ENCODE measurements around the gene HTRA3. TPM values are rescaled to one million over a fixed set of nuclear protein-coding genes. Genes with fewer than 3 reads are reported as not detected.

HTRA3 gene
- total and polyA plus RNA-seq, 2 donors = 1.5 to 2.1 TPM

- peak overlapping the region in 1 of 2 donors; percentile 47 for H3K27ac ChIP-seq (ENCODE audit: low read depth in 1 of 2, low read length in 1 of 2)
Observed at GRCh38 chr4:8238036-8238511, 31.5 kb upstream of the HTRA3 start.

GRCh38 chr4:8238515-8239053 lies 31.0 kb upstream of the HTRA3 start:
- H3K4me3 ChIP-seq (ENCODE audit: low read length in 2 of 2) = no peak overlapping the region
- no peak for DNase-seq (ENCODE audit: low read depth in 6 of 9, low spot score in 9 of 9)

More at GRCh38 chr4:8238036-8238511, 31.5 kb upstream of the HTRA3 start:
- peaks cover 47 to 88% of the 10 kb centered on the region in 2 donors for H3K4me1 ChIP-seq (ENCODE audit: control insufficient read depth in 2 of 2, insufficient read depth in 2 of 2, low read length in 2 of 2)
- WGBS = 82% methylated on average over 14 of the region's 14 CpGs
- peak in 4 of 9 donors; percentile 63 to 82 (median 70) for DNase-seq (ENCODE audit: low read depth in 6 of 9, low spot score in 9 of 9)
- no peaks in the 10 kb centered on the region for H3K27me3 ChIP-seq (ENCODE audit: control insufficient read depth in 2 of 2, insufficient read depth in 1 of 2, low read length in 1 of 2)
- H3K4me3 ChIP-seq (ENCODE audit: low read length in 2 of 2) = no peak overlapping the region
- peaks cover 94 to 98% of the 10 kb centered on the region in 2 donors for H3K36me3 ChIP-seq (ENCODE audit: control insufficient read depth in 2 of 2, insufficient read depth in 2 of 2, low read length in 1 of 2)
- H3K9me3 ChIP-seq (ENCODE audit: control insufficient read depth in 2 of 2, insufficient read depth in 1 of 2, low read length in 1 of 2) = peaks cover 6 to 14% of the 10 kb centered on the region in 2 donors

GRCh38 chr4:8239226-8239625 lies 30.3 kb upstream of the HTRA3 start:
- no peak overlapping the region for H3K27ac ChIP-seq (ENCODE audit: low read depth in 1 of 2, low read length in 1 of 2)
- peaks cover 88 to 89% of the 10 kb centered on the region in 2 donors for H3K36me3 ChIP-seq (ENCODE audit: control insufficient read depth in 2 of 2, insufficient read depth in 2 of 2, low read length in 1 of 2)
- DNase-seq (ENCODE audit: low read depth in 6 of 9, low spot score in 9 of 9) = no peak

More at GRCh38 chr4:8238515-8239053, 31.0 kb upstream of the HTRA3 start:
- peaks cover 45 to 85% of the 10 kb centered on the region in 2 donors for H3K4me1 ChIP-seq (ENCODE audit: control insufficient read depth in 2 of 2, insufficient read depth in 2 of 2, low read length in 2 of 2)
- no peaks in the 10 kb centered on the region for H3K27me3 ChIP-seq (ENCODE audit: control insufficient read depth in 2 of 2, insufficient read depth in 1 of 2, low read length in 1 of 2)
- peaks cover 90 to 93% of the 10 kb centered on the region in 2 donors for H3K36me3 ChIP-seq (ENCODE audit: control insufficient read depth in 2 of 2, insufficient read depth in 2 of 2, low read length in 1 of 2)
- peak overlapping the region; percentile 25 to 26 for H3K27ac ChIP-seq (ENCODE audit: low read depth in 1 of 2, low read length in 1 of 2)
- 91% methylated on average over 17 of the region's 17 CpGs for WGBS
- peaks cover 2 to 10% of the 10 kb centered on the region in 2 donors for H3K9me3 ChIP-seq (ENCODE audit: control insufficient read depth in 2 of 2, insufficient read depth in 1 of 2, low read length in 1 of 2)

GRCh38 chr4:8239661-8240060 lies 29.9 kb upstream of the HTRA3 start:
- WGBS = 96% methylated on average over 9 of the region's 9 CpGs
- Histone ChIP-seq H3K4me3 (ENCODE audit: low read length in 2 of 2) (no peak overlapping the region), H3K27me3 (ENCODE audit: control insufficient read depth in 2 of 2, insufficient read depth in 1 of 2, low read length in 1 of 2) (no peaks in the 10 kb centered on the region), H3K9me3 (ENCODE audit: control insufficient read depth in 2 of 2, insufficient read depth in 1 of 2, low read length in 1 of 2) (peaks cover 0 to 10% of the 10 kb centered on the region in 2 donors), H3K27ac (ENCODE audit: low read depth in 1 of 2, low read length in 1 of 2) (no peak overlapping the region), H3K4me1 (ENCODE audit: control insufficient read depth in 2 of 2, insufficient read depth in 2 of 2, low read length in 2 of 2) (peaks cover 42 to 81% of the 10 kb centered on the region in 2 donors), H3K36me3 (ENCODE audit: control insufficient read depth in 2 of 2, insufficient read depth in 2 of 2, low read length in 1 of 2) (peaks cover 86 to 87% of the 10 kb centered on the region in 2 donors)
- DNase-seq (ENCODE audit: low read depth in 6 of 9, low spot score in 9 of 9) = no peak

More at GRCh38 chr4:8239226-8239625, 30.3 kb upstream of the HTRA3 start:
- 96% methylated on average over 13 of the region's 13 CpGs for WGBS
- Histone ChIP-seq H3K4me3 (ENCODE audit: low read length in 2 of 2) (no peak overlapping the region), H3K27me3 (ENCODE audit: control insufficient read depth in 2 of 2, insufficient read depth in 1 of 2, low read length in 1 of 2) (no peaks in the 10 kb centered on the region), H3K4me1 (ENCODE audit: control insufficient read depth in 2 of 2, insufficient read depth in 2 of 2, low read length in 2 of 2) (peaks cover 45 to 85% of the 10 kb centered on the region in 2 donors), H3K9me3 (ENCODE audit: control insufficient read depth in 2 of 2, insufficient read depth in 1 of 2, low read length in 1 of 2) (peaks cover 0 to 10% of the 10 kb centered on the region in 2 donors)

GRCh38 chr4:8240211-8241041 lies 29.1 kb upstream of the HTRA3 start:
- peaks cover 78 to 79% of the 10 kb centered on the region in 2 donors for H3K36me3 ChIP-seq (ENCODE audit: control insufficient read depth in 2 of 2, insufficient read depth in 2 of 2, low read length in 1 of 2)
- 74% methylated on average over 26 of the region's 26 CpGs for WGBS

GRCh38 chr4:8241211-8241779 lies 28.3 kb upstream of the HTRA3 start:
- H3K27me3 ChIP-seq (ENCODE audit: control insufficient read depth in 2 of 2, insufficient read depth in 1 of 2, low read length in 1 of 2) = no peaks in the 10 kb centered on the region
- peak overlapping the region in 1 of 2 donors; percentile 63 for H3K27ac ChIP-seq (ENCODE audit: low read depth in 1 of 2, low read length in 1 of 2)
- H3K9me3 ChIP-seq (ENCODE audit: control insufficient read depth in 2 of 2, insufficient read depth in 1 of 2, low read length in 1 of 2) = no peaks in the 10 kb centered on the region
- no peak overlapping the region for H3K4me3 ChIP-seq (ENCODE audit: low read length in 2 of 2)
- peaks cover 28 to 64% of the 10 kb centered on the region in 2 donors for H3K4me1 ChIP-seq (ENCODE audit: control insufficient read depth in 2 of 2, insufficient read depth in 2 of 2, low read length in 2 of 2)
- no peak for DNase-seq (ENCODE audit: low read depth in 6 of 9, low spot score in 9 of 9)
- WGBS = 96% methylated on average over 14 of the region's 14 CpGs
- peaks cover 70 to 71% of the 10 kb centered on the region in 2 donors for H3K36me3 ChIP-seq (ENCODE audit: control insufficient read depth in 2 of 2, insufficient read depth in 2 of 2, low read length in 1 of 2)

More at GRCh38 chr4:8240211-8241041, 29.1 kb upstream of the HTRA3 start:
- peaks cover 0 to 2% of the 10 kb centered on the region in 2 donors for H3K9me3 ChIP-seq (ENCODE audit: control insufficient read depth in 2 of 2, insufficient read depth in 1 of 2, low read length in 1 of 2)
- peaks cover 37 to 73% of the 10 kb centered on the region in 2 donors for H3K4me1 ChIP-seq (ENCODE audit: control insufficient read depth in 2 of 2, insufficient read depth in 2 of 2, low read length in 2 of 2)
- H3K4me3 ChIP-seq (ENCODE audit: low read length in 2 of 2) = no peak overlapping the region
- H3K27ac ChIP-seq (ENCODE audit: low read depth in 1 of 2, low read length in 1 of 2) = peak overlapping the region; percentile 11 to 43
- DNase-seq (ENCODE audit: low read depth in 6 of 9, low spot score in 9 of 9) = peak in 1 of 9 donors; percentile 15
- H3K27me3 ChIP-seq (ENCODE audit: control insufficient read depth in 2 of 2, insufficient read depth in 1 of 2, low read length in 1 of 2) = no peaks in the 10 kb centered on the region

GRCh38 chr4:8241895-8242696 lies 27.5 kb upstream of the HTRA3 start:
- Histone ChIP-seq H3K9me3 (ENCODE audit: control insufficient read depth in 2 of 2, insufficient read depth in 1 of 2, low read length in 1 of 2) (no peaks in the 10 kb centered on the region), H3K27me3 (ENCODE audit: control insufficient read depth in 2 of 2, insufficient read depth in 1 of 2, low read length in 1 of 2) (no peaks in the 10 kb centered on the region), H3K36me3 (ENCODE audit: control insufficient read depth in 2 of 2, insufficient read depth in 2 of 2, low read length in 1 of 2) (peaks cover 62 to 63% of the 10 kb centered on the region in 2 donors), H3K4me1 (ENCODE audit: control insufficient read depth in 2 of 2, insufficient read depth in 2 of 2, low read length in 2 of 2) (peaks cover 20 to 56% of the 10 kb centered on the region in 2 donors), H3K27ac (ENCODE audit: low read depth in 1 of 2, low read length in 1 of 2) (peak overlapping the region in 1 of 2 donors; percentile 63), H3K4me3 (ENCODE audit: low read length in 2 of 2) (no peak overlapping the region)
- 48% methylated on average over 29 of the region's 29 CpGs for WGBS
- DNase-seq (ENCODE audit: low read depth in 6 of 9, low spot score in 9 of 9) = peak in 5 of 9 donors; percentile 70 to 90 (median 86)

GRCh38 chr4:8242782-8243560 lies 26.6 kb upstream of the HTRA3 start:
- H3K27ac ChIP-seq (ENCODE audit: low read depth in 1 of 2, low read length in 1 of 2) = peak overlapping the region in 1 of 2 donors; percentile 51
- no peak overlapping the region for H3K4me3 ChIP-seq (ENCODE audit: low read length in 2 of 2)
- peaks cover 53 to 54% of the 10 kb centered on the region in 2 donors for H3K36me3 ChIP-seq (ENCODE audit: control insufficient read depth in 2 of 2, insufficient read depth in 2 of 2, low read length in 1 of 2)
- H3K4me1 ChIP-seq (ENCODE audit: control insufficient read depth in 2 of 2, insufficient read depth in 2 of 2, low read length in 2 of 2) = peaks cover 12 to 48% of the 10 kb centered on the region in 2 donors
- 97% methylated on average over 10 of the region's 10 CpGs for WGBS
- DNase-seq (ENCODE audit: low read depth in 6 of 9, low spot score in 9 of 9) = no peak
- no peaks in the 10 kb centered on the region for H3K9me3 ChIP-seq (ENCODE audit: control insufficient read depth in 2 of 2, insufficient read depth in 1 of 2, low read length in 1 of 2)
- H3K27me3 ChIP-seq (ENCODE audit: control insufficient read depth in 2 of 2, insufficient read depth in 1 of 2, low read length in 1 of 2) = no peaks in the 10 kb centered on the region

Data from thymus (tissue), 11 donors.